Testis (tissue), 2 donors: ENCODE data around the gene TOX4.

Source experiments
- CTCF ChIP-seq, 3 experiments: fragments of 450-650 bp in 2 of 3; fragments of 200-600 bp in 1 of 3; sonication (generic) in 1 of 3; IDR thresholded peaks; one replicate each; pipeline ENCODE4 v1.5.1; 2016 to 2019; ENCODE audit warnings: antibody characterized with exemption in 3 of 3, mild to moderate bottlenecking in 2 of 3, moderate library complexity in 1 of 3
- POLR2A ChIP-seq: fragments of 450-650 bp; IDR thresholded peaks from one replicate; pipeline ENCODE4 v1.6.1; 2017; ENCODE audit warnings: antibody characterized with exemption, mild to moderate bottlenecking, moderate library complexity

GRCh38 chr14:21521501-21521900, 44.5 kb downstream of the TOX4 start:
- TF ChIP-seq POLR2A (no peak), CTCF (IDR thresholded peaks at IDR 0.05) (no peak)
